WI38 (cell line): ENCODE data around the gene MZT2A.
"Not testable (repeated sequence)": the region's sequence is repeated elsewhere in the genome, so short reads cannot be mapped to it uniquely, and the experiment has no call there.

Experiments used
- H3K4me3 ChIP-seq: 2 replicates; pipeline ENCODE4 v1.5.1; 2011; ENCODE audit warnings: low read depth, mild to moderate bottlenecking, control low read depth, low read length
- TF ChIP-seq, protein P1 (sequence below): IDR thresholded peaks from 2 replicates; pipeline ENCODE4 v1.5.1; 2012; ENCODE audit warnings: low read depth, mild to moderate bottlenecking, control low read depth, low read length

The MZT2A gene

DNA sequence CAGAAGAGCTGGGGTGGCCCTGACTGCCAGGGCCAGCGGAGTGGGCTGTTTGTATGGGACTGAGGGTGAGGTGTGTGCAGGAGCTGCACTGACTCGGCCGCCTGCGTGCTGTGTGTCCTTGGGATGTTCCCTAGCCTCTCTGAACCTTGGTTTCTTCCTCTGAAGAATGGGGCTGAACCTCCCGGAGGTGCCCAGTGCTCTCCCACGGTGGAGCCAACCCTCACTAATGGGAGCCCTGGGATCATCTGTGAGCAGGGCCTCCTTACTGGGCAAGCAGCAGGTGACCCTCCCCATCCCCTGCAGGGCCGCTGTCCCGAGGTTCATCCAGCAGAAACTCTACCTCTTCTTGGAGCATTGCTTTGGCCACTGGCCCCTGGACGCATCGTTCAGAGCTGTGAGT, 23.8 kb upstream of the MZT2A start:
- TF ChIP-seq, protein P1, sequence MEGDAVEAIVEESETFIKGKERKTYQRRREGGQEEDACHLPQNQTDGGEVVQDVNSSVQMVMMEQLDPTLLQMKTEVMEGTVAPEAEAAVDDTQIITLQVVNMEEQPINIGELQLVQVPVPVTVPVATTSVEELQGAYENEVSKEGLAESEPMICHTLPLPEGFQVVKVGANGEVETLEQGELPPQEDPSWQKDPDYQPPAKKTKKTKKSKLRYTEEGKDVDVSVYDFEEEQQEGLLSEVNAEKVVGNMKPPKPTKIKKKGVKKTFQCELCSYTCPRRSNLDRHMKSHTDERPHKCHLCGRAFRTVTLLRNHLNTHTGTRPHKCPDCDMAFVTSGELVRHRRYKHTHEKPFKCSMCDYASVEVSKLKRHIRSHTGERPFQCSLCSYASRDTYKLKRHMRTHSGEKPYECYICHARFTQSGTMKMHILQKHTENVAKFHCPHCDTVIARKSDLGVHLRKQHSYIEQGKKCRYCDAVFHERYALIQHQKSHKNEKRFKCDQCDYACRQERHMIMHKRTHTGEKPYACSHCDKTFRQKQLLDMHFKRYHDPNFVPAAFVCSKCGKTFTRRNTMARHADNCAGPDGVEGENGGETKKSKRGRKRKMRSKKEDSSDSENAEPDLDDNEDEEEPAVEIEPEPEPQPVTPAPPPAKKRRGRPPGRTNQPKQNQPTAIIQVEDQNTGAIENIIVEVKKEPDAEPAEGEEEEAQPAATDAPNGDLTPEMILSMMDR: no peak
- H3K4me3 ChIP-seq: no peak overlapping the region

DNA sequence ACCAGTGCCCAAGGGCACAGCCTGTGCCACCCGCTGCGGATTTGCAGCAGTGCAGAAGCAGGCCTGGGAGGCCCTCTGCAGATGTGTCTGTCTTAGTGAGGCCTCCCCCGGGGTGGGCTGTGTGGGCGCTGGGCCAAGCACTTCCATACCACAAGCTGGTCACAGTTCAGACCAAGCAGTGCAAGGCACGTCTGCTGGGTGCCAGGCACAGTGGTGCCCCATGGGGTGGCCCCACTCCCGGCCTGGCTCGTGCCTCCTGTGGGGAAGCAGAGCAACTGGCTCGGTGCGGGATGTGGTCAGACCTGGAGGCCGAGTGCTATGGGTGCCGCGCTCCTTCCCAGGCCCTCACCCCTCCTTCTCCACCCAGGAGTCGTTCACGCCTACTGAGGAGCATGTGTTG, 23.0 kb upstream of the MZT2A start:
- not testable (repeated sequence) for H3K4me3 ChIP-seq

DNA sequence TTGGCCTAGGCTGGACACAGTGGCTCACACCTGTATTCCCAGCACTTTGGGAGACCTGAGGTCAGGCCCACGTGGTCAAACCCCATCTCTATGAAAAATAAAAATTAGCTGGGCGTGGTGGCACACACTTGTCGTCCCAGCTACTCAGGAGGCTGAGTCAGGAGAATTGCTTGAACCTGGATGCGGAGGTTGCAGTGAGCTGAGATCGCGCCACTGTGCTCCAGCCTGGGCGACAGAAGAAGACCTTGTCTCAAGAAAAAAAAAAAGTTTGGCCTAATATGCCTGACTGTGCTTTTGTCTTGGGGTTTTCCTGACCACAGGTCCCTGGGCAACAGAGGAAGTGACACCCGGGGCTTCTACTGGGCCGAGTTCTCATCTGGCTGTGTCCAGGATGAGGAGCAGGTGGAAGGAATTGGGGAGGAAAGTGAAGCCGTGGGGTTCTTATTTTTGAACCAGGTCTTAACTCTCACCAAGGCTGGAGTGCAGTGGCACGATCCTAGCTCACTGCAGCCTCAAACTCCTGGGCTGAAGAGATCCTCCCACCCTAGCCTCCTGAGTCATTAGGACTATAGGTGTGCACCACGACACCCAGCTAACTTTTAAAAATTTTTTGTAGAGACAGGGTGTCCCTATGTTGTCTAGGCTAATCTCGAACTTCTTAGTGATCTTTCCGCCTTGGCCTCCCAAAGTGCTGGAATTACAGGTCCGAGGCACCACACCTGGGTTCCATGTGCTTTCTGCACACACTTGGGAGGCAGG, 22.4 kb upstream of the MZT2A start:
- H3K4me3 ChIP-seq: not testable (repeated sequence)

DNA sequence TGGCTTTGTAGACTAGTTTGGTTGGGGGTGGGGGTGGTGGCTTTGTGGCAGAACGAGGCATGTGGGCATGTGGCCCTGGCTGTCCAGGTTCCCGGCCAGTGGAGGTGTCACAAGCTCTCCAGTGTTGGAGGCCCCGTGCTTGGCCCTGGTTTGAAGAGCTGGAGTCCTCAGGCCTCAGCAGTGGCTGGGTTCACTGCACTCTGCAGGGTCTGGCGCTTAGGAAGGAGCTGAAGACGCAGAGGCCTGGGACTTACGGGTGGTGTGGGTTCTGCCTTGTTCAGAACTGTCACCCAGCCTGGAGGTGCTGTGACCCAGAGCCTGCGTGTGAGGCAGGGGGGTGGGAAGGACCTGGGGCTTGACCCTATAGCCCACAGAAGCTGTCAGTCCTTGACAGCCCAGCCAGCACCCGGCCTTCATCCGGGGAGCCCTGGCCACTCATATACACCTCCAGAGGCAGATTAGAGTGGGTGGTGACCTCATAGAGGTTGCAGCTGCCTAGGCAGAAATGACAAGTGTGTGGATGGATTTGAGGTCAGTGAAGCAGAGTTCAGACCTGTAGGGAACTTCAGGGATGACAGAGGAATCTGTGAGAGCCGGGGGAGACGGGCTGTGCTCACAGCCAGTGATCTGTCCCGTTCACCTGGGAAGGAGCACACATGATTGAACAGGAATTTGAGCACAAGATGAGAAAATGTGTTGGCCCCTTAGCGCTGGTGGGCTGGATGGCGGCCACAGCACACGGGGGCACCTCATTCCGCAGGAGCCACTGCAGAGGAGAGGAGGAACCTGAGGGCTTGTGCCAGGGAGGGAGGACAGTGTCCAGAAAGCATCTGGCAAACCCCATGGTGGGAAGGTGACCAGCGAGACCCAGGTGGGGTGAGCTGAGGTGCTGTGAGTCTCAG, 20.0 kb upstream of the MZT2A start:
- H3K4me3 ChIP-seq: not testable (repeated sequence)

DNA sequence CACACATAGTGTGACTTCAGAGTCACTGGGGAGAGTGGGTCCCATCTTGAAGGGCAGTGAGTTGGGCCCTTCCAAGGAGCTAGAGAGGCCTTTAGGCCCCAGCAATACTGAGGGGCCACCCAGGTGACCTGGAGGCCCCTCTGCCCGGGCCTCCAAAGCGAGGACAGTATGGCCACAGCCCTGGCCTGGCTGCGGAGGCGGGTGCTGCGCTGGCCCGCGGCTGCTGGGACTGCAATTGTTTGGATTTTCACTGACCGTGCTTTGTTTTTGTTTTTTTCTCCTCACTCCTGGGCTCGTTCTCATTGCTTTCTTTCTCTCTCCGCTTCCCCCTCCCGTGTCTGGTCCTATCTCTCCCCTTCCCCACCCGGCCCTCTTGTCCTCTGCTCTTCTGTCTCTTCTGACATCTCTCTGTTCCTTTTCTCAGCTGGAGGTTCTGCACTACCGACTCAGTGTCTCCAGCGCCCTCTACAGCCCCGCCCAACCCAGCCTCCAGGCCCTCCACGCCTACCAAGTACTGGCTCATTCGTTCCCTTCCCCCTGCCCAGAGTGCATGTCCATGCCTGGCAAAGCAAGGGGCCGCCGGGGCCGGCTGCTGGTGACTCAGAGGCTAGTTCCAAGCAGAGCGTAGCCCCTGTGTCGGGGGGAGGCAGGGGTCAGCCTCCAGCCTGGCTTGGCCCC, 19.2 kb upstream of the MZT2A start:
- not testable (repeated sequence) for H3K4me3 ChIP-seq

DNA sequence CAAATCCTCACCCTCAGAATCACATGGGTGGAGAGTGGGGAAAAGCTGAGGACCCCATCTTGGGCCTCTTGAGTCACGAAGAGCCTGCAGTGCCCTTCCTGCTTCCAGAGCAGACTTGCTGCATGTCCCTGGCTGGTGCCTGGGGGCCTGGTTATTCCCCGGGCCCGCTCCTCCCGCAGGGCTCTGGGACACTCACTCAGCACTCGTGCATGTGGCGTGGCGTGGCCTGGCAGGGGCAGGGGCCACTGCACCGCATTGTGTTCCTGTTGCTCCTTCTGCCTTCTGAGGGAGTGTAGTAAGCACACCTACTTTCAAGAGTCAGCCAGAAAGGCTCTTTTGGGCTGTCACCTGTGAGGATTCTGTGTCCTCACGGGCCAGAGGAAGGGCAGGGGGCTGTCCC, 17.4 kb upstream of the MZT2A start:
- H3K4me3 ChIP-seq: no peak overlapping the region
- TF ChIP-seq, protein P1: no peak

DNA sequence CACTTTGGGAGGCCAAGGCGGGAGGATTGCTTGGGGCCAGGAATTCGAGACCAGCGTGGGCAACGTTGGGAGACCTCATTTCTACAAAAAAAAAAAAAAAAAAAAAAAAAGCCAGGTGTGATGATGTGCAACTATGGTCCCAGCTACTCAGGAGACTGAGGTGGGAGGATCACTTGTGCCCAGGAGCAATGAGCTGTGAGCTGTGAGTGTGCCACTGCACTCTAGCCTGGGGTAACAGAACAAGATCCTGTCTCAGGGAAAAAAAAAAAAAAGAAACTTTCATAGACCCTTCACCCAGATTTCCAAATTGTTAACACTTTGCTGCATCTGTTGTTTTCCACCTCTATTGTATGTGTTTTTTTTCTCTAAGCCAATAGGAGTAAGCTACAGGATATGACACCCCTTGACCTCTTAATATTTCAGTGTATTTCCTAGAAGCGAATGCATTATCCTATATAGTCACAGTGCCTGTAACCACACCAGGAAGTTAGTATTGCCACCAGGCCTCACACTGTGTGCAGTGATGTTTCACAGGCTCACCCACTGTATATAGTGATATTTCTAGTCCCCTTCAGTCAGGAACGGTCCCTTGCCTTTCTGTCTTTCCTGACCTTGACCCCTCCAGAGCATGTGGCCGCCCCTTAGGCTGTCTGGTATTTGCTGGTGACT, 12.0 kb upstream of the MZT2A start:
- not testable (repeated sequence) for H3K4me3 ChIP-seq

DNA sequence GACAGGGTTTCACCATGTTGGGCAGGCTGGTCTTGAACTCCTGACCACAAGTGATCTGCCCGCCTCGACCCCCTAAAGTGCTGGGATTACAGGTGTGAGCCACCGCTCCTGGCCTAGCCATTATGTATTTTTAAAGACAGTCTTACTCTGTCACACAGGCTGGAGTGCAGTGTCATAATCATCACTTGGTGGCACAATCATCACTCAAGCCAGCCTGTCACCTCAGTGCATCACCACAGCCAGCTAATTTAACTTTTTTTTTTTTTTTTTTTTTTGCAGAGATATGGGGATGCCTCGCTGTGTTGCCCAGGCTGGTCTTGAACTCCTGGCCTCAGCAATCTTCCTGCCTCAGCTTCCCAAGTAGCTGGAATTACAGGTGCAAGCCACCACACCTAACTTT, 11.4 kb upstream of the MZT2A start:
- not testable (repeated sequence) for H3K4me3 ChIP-seq

DNA sequence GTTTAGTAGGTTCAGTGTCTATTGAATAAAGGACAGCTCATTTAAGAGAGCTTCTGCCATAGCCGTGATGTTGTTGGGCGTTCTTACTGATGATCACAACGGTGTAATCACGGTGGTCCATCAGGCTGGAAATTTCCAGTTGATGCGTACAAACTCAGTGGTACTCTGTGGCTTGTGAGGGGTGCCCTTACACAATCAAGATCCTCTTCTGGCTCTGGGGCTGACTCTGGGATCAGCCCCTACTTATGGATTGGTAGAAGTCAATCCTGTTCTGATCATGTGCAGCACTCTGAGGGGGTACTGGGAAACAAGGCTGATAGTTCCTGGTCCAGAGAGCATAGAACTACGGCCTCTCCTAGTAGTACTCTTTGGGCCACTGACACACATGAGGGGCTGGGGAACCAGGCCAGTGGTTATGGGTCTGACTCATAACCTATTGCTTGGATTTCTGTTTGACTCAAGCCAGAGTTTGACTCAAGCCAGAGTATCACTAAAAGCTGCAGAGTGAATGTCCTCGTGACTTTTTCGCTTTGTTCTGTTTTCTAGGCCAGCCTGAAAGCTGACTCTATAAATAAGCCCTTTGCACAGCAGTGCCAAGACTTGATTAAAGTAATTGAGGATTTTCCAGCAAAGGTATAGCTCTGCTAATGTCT, 6.2 kb upstream of the MZT2A start:
- H3K4me3 ChIP-seq: not testable (repeated sequence)

DNA sequence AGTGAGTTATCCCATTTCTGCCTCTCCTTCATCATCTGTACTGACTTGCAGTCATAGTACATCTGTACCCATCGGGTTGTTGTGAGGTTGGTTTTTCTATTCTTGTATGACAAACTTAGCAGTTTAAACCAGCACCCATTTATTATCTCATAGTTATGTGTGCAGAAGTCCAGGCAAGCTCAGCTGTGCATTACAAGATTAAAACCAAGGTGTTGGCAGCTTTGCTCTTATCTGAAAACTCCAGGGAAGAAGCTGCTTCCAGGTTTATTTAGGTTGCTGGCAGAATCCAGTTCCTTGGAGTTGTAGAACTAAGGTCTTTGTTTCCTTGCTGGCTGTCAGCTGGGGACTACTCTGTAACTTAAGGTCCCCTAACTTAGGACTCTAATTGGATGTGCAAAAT, 3.3 kb upstream of the MZT2A start:
- H3K4me3 ChIP-seq: not testable (repeated sequence)

DNA sequence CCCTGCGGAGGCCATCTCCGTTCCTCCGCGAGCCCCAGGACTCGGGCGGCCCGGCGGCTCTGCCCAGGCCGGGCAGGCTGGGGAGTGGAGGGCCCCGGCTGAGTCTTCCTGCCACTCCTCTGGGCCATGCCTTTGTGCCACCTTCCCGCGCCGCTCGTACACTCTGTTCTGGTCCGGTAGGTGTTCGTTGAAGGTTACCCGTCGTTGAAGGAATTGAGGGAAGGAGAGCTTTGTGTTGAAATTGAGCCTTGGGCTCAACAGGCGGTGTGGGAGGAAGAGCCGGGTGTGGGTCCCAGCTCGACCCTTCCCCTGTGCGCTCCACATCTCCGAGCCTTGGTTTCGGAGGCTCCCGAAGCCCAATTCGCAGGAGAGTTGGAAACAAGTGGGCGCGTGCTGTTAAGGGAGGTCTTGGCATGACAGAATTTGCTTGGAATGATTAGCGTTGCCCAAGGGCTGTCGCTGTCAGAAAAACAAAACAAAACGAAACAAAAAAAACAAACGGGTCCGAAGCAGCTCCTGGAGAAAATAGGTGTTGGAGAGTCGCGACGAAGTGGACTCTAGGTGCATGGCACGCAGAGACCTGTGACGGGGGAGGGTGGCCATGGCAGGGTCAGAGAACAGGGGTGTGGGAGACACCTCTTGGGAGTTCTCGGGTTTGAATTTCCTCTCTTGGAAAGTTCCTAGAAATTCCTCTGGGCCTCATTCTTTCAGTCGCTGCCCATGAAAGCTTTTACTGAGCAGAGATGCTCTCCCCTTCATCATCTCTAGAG, 1.2 kb upstream of the MZT2A start:
- TF ChIP-seq, protein P1: no peak
- H3K4me3 ChIP-seq: peak overlapping the region; percentile 94
